NCI-H2171 treated with DMSO at 0.1 percent for 48 hours (cell line): ENCODE results near the gene PALLD.
A peak's percentile ranks its signal among the peaks of the same experiment; 100 is the strongest.
"Not testable (repeated sequence)": the region's sequence is repeated elsewhere in the genome, so short reads cannot be mapped to it uniquely, and the experiment has no call there.

Experiments
- DNase-seq: peaks from one replicate; lab custom pipeline; 2025; lab: John Stamatoyannopoulos, UW

The PALLD gene

GRCh38 chr4:168677063-168677462, 180.2 kb downstream of the PALLD start:
- DNase-seq = peak; percentile 93

GRCh38 chr4:168677879-168678278, 181.0 kb downstream of the PALLD start:
- no peak for DNase-seq

GRCh38 chr4:168678751-168679366, 182.0 kb downstream of the PALLD start:
- no peak for DNase-seq

GRCh38 chr4:168679397-168679796, 182.5 kb downstream of the PALLD start:
- DNase-seq = no peak

GRCh38 chr4:168679819-168680218, 183.0 kb downstream of the PALLD start:
- DNase-seq = no peak

GRCh38 chr4:168682898-168683500, 186.1 kb downstream of the PALLD start:
- DNase-seq = no peak

GRCh38 chr4:168683595-168683994, 186.7 kb downstream of the PALLD start:
- no peak for DNase-seq

- DNase-seq = peak; percentile 51
Measured at GRCh38 chr4:168685136-168685809, 188.4 kb downstream of the PALLD start.

GRCh38 chr4:168688584-168688983, 191.7 kb downstream of the PALLD start:
- DNase-seq = no peak

- no peak for DNase-seq
Measured at GRCh38 chr4:168689791-168690190, 192.9 kb downstream of the PALLD start.

GRCh38 chr4:168690199-168690598, 193.3 kb downstream of the PALLD start:
- no peak for DNase-seq

- DNase-seq = no peak
Measured at GRCh38 chr4:168691631-168692369, 194.9 kb downstream of the PALLD start.

GRCh38 chr4:168693750-168694490, 197.1 kb downstream of the PALLD start:
- no peak for DNase-seq

- DNase-seq = no peak
Measured at GRCh38 chr4:168694667-168695066, 197.8 kb downstream of the PALLD start.

- no peak for DNase-seq
Measured at GRCh38 chr4:168695288-168695687, 198.4 kb downstream of the PALLD start.

- no peak for DNase-seq
Measured at GRCh38 chr4:168696280-168696679, 199.4 kb downstream of the PALLD start.

GRCh38 chr4:168696826-168697225, 200.0 kb downstream of the PALLD start:
- no peak for DNase-seq

GRCh38 chr4:168699224-168699878, 202.5 kb downstream of the PALLD start:
- DNase-seq = no peak

GRCh38 chr4:168701061-168701460, 204.2 kb downstream of the PALLD start:
- DNase-seq = no peak

- DNase-seq = not testable (repeated sequence)
Measured at GRCh38 chr4:168702581-168703087, 205.8 kb downstream of the PALLD start.

GRCh38 chr4:168705121-168705520, 208.3 kb downstream of the PALLD start:
- DNase-seq = no peak
